SK-N-SH (cell line): ENCODE measurements around the gene DNAJC1. TPM values are rescaled to one million over a fixed set of nuclear protein-coding genes. Genes with fewer than 3 reads are reported as not detected.

Experiments used
- CTCF ChIA-PET: fragments of 300-600, 350-600 bp; formaldehyde crosslinking; extraction: SDS; loops from one replicate; lab custom pipeline; 2021; lab: Yijun Ruan, JAX
- POLR2A ChIA-PET: fragments of 350-600 bp; sonication (Branson Sonifier 250); formaldehyde crosslinking; extraction: SDS; loops from one replicate; lab custom pipeline; 2020; ENCODE audit warnings: antibody characterized with exemption, inconsistent platforms; lab: Yijun Ruan, JAX
- DNase-seq: peaks from one replicate; pipeline ENCODE4 v3.0.0; 2012
- H2AFZ ChIP-seq: fragments of 200-600 bp; sonication (generic); 2 replicates; pipeline ENCODE4 v1.8.1; 2016; ENCODE audit warnings: antibody characterized with exemption, mild to moderate bottlenecking, low read depth
- H3F3A ChIP-seq: fragments of 200-600 bp; sonication (generic); replicated peaks from 2 replicates; pipeline ENCODE3; 2016; ENCODE audit warnings: antibody characterized with exemption, mild to moderate bottlenecking; ENCODE audit not compliant: insufficient read depth
- H3K27ac ChIP-seq, 2 experiments: fragments of 200-500 bp in 1 of 2; fragments of 200-600 bp in 1 of 2; sonication (Bioruptor generic) in 1 of 2; sonication (generic), shearing (Covaris generic) in 1 of 2; 2 replicates each; pipeline versions ENCODE4 v1.5.1 to v1.6.1; 2014 to 2016; ENCODE audit warnings: low read depth in 2 of 2, inconsistent platforms in 1 of 2, low read length in 1 of 2, mild to moderate bottlenecking in 1 of 2, mixed read lengths in 1 of 2
- H3K27me3 ChIP-seq: fragments of 200-600 bp; sonication (generic), shearing (Covaris generic); 2 replicates; pipeline ENCODE4 v1.6.1; 2016; ENCODE audit warnings: mixed run types; ENCODE audit not compliant: insufficient read depth
- H3K36me3 ChIP-seq, 2 experiments: fragments of 200-500 bp in 1 of 2; fragments of 200-600 bp in 1 of 2; sonication (Bioruptor generic) in 1 of 2; sonication (generic) in 1 of 2; replicated peaks in 1 of 2; 2 replicates each; pipeline versions ENCODE3 to v1.5.1; 2014 to 2016; ENCODE audit warnings: low read length in 1 of 2, mild to moderate bottlenecking in 1 of 2; ENCODE audit not compliant: insufficient read depth in 2 of 2, control insufficient read depth in 1 of 2
- H3K4me1 ChIP-seq, 2 experiments: fragments of 200-500 bp in 1 of 2; fragments of 200-600 bp in 1 of 2; sonication (Bioruptor generic) in 1 of 2; sonication (generic), shearing (Covaris generic) in 1 of 2; 2 replicates each; pipeline versions ENCODE4 v1.5.1 to v1.6.1; 2014 to 2016; ENCODE audit warnings: low read depth in 1 of 2, low read length in 1 of 2, mixed run types in 1 of 2; ENCODE audit not compliant: insufficient read depth in 2 of 2, control insufficient read depth in 1 of 2
- H3K4me2 ChIP-seq: fragments of 200-600 bp; sonication (generic), shearing (Covaris generic); 2 replicates; pipeline ENCODE4 v1.6.1; 2017; ENCODE audit warnings: mixed run types
- H3K4me3 ChIP-seq, 2 experiments: fragments of 200-500 bp in 1 of 2; fragments of 200-600 bp in 1 of 2; sonication (Bioruptor generic) in 1 of 2; sonication (generic), shearing (Covaris generic) in 1 of 2; 2 replicates each; pipeline versions ENCODE4 v1.5.1 to v1.8.1; 2014 to 2016; ENCODE audit warnings: low read depth in 2 of 2, inconsistent platforms in 1 of 2, low read length in 1 of 2, mild to moderate bottlenecking in 1 of 2, mixed read lengths in 1 of 2, moderate library complexity in 1 of 2
- H3K79me2 ChIP-seq: fragments of 200-600 bp; sonication (generic); 2 replicates; pipeline ENCODE4 v1.8.1; 2017; ENCODE audit warnings: mild to moderate bottlenecking; ENCODE audit not compliant: insufficient read depth
- H3K9ac ChIP-seq: fragments of 200-600 bp; sonication (generic); 2 replicates; pipeline ENCODE4 v1.6.1; 2017; ENCODE audit warnings: mixed run types
- H3K9me2 ChIP-seq: fragments of 200-600 bp; sonication (generic); 2 replicates; pipeline ENCODE4 v1.6.1; 2017; ENCODE audit warnings: mixed run types
- H3K9me3 ChIP-seq: fragments of 200-600 bp; sonication (generic); 2 replicates; pipeline ENCODE4 v1.6.1; 2017; ENCODE audit warnings: mixed run types, mild to moderate bottlenecking, moderate library complexity
- H4K20me1 ChIP-seq: fragments of 200-600 bp; sonication (generic); 2 replicates; pipeline ENCODE4 v1.6.1; 2017; ENCODE audit warnings: mild to moderate bottlenecking, mixed run types; ENCODE audit not compliant: insufficient read depth
- CHD2 ChIP-seq: fragments of 150-350 bp; IDR thresholded peaks from 2 replicates; pipeline ENCODE4 v1.6.1; 2018; ENCODE audit warnings: low read length; ENCODE audit not compliant: partially characterized antibody
- EP300 ChIP-seq, 2 experiments: IDR thresholded peaks; 2 replicates each; pipeline versions ENCODE4 v1.4.0 to v1.6.1; 2012; ENCODE audit warnings: borderline replicate concordance in 1 of 2, low read depth in 1 of 2, low read length in 1 of 2
- FOSL2 ChIP-seq: IDR thresholded peaks from 2 replicates; pipeline ENCODE4 v1.4.0; 2012; ENCODE audit warnings: low read depth, mild to moderate bottlenecking, moderate library complexity, borderline replicate concordance
- FOXJ3 ChIP-seq: sonication (generic); formaldehyde crosslinking; IDR thresholded peaks from 2 replicates; pipeline ENCODE4 v1.5.1; 2020; ENCODE audit warnings: mild to moderate bottlenecking, missing genetic modification reagents
- GATA2 ChIP-seq: sonication (generic); formaldehyde crosslinking; IDR thresholded peaks from 2 replicates; pipeline ENCODE4 v1.5.0; 2020; ENCODE audit warnings: mild to moderate bottlenecking, missing genetic modification reagents
- MAX ChIP-seq: IDR thresholded peaks from 2 replicates; pipeline ENCODE4 v1.4.0; 2012; ENCODE audit warnings: low read depth
- MEF2A ChIP-seq: IDR thresholded peaks from 2 replicates; pipeline ENCODE4 v1.4.0; 2012; ENCODE audit warnings: low read depth, borderline replicate concordance
- MXI1 ChIP-seq: IDR thresholded peaks from 2 replicates; pipeline ENCODE4 v1.6.1; 2012; ENCODE audit warnings: mild to moderate bottlenecking, low read depth, low read length, improper control_type of control experiment
- NFIC ChIP-seq: IDR thresholded peaks from 2 replicates; pipeline ENCODE4 v1.4.0; 2012; ENCODE audit warnings: borderline replicate concordance
- NRF1 ChIP-seq: IDR thresholded peaks from 2 replicates; pipeline ENCODE4 v1.6.1; 2012; ENCODE audit warnings: low read depth, mild to moderate bottlenecking, low read length
- RAD21 ChIP-seq: IDR thresholded peaks from 2 replicates; pipeline ENCODE4 v1.6.1; 2012; ENCODE audit warnings: mild to moderate bottlenecking, low read length
- RXRA ChIP-seq: IDR thresholded peaks from 2 replicates; pipeline ENCODE4 v1.4.0; 2012; ENCODE audit warnings: low read depth, mild to moderate bottlenecking, borderline replicate concordance
- TAF1 ChIP-seq: IDR thresholded peaks from 2 replicates; pipeline ENCODE4 v1.6.1; 2012; ENCODE audit warnings: low read depth, mild to moderate bottlenecking, low read length, moderate library complexity, borderline replicate concordance
- TCF12 ChIP-seq: IDR thresholded peaks from 2 replicates; pipeline ENCODE4 v1.4.0; 2012
- TEAD4 ChIP-seq: IDR thresholded peaks from 2 replicates; pipeline ENCODE4 v1.4.0; 2012; ENCODE audit warnings: mild to moderate bottlenecking, borderline replicate concordance; ENCODE audit not compliant: insufficient read depth
- USF1 ChIP-seq: IDR thresholded peaks from 2 replicates; pipeline ENCODE4 v1.4.0; 2012; ENCODE audit warnings: low read depth, borderline replicate concordance
- USF2 ChIP-seq: fragments of 150-350 bp; IDR thresholded peaks from 2 replicates; pipeline ENCODE4 v1.6.1; 2017; ENCODE audit warnings: antibody characterized with exemption, low read length, low read depth, borderline replicate concordance
- YY1 ChIP-seq: IDR thresholded peaks from 2 replicates; pipeline ENCODE4 v1.4.0; 2012; ENCODE audit warnings: low read depth, mild to moderate bottlenecking
- WGBS: methylation state at CpG from one replicate; pipeline ENCODE4 v1.1.6; 2017; ENCODE audit warnings: low lambda C conversion rate; 5-methylcytosine and 5-hydroxymethylcytosine counted together
- polyA plus RNA-seq, 3 experiments: library from polyadenylated mRNA; depleted of rRNA; stranded (reverse); fragments of >200 nt; gene quantifications; 2 replicates each; pipeline ENCODE4 v1.2.3, GENCODE V29; 2012
- TF ChIP-seq, protein P1 (sequence below): IDR thresholded peaks from 2 replicates; pipeline ENCODE4; 2012
- TF ChIP-seq, protein P2 (sequence below): IDR thresholded peaks from 2 replicates; pipeline ENCODE4 v1.6.1; 2012; ENCODE audit warnings: mild to moderate bottlenecking, low read depth, low read length, moderate library complexity

Gene DNAJC1
- polyA plus RNA-seq, 1 of the 3 experiments (the other 2 are of a cell fraction) = 9.3 TPM

GRCh38 chr10:21910798-21911197, 92.7 kb downstream of the DNAJC1 start (continued):
- no peak for TF ChIP-seq USF1
- TF ChIP-seq EP300 (IDR thresholded peaks at IDR 0.05; ENCODE audit: borderline replicate concordance in 1 of 2, low read depth in 1 of 2, low read length in 1 of 2) = no peak
- no peak for TF ChIP-seq FOXJ3 (CRISPR knock-in tag)
- no peak for TF ChIP-seq MAX
- no peak for TF ChIP-seq GATA2

DNA sequence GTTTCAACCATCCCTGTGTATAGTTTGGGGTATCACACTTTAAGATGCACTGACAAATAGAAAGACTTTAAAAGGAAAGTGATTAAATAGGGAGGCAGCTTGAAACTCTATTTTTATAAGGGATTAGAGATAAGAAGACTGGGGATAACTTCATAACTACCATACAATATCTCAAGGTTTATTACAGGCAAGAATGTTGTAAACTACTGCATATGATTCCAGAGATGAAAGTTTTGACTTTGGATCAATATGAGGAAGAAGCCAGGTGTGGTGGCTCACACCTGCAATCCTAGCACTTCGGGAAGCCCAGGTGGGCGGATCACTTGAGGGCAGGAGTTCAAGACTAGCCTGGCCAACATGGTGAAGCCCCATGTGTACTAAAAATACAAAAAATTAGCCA, 96.1 kb downstream of the DNAJC1 start:
- TF ChIP-seq RAD21 (no peak), TEAD4 (no peak), MXI1 (no peak), MEF2A (no peak), FOXJ3 (CRISPR knock-in tag) (no peak), FOSL2 (no peak), TAF1 (no peak)
- TF ChIP-seq, protein P1, sequence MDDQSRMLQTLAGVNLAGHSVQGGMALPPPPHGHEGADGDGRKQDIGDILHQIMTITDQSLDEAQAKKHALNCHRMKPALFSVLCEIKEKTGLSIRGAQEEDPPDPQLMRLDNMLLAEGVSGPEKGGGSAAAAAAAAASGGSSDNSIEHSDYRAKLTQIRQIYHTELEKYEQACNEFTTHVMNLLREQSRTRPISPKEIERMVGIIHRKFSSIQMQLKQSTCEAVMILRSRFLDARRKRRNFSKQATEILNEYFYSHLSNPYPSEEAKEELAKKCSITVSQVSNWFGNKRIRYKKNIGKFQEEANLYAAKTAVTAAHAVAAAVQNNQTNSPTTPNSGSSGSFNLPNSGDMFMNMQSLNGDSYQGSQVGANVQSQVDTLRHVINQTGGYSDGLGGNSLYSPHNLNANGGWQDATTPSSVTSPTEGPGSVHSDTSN = no peak
- TF ChIP-seq, all 33 proteins: peak for 0
- DNase-seq = no peak
- Histone ChIP-seq H3K27ac (no peak overlapping the region), H3K4me1 (no peaks in the 10 kb centered on the region; a peak in 1 of 4 replicates), H3K9me2 (no peaks in the 10 kb centered on the region), H3K9me3 (no peaks in the 10 kb centered on the region), H3K79me2 (no peaks in the 10 kb centered on the region), H3K4me3 (no peak overlapping the region), H3K9ac (no peak overlapping the region), H3K36me3 (peaks cover 0 to 8% of the 10 kb centered on the region in 2 experiments), H4K20me1 (no peaks in the 10 kb centered on the region), H3K4me2 (no peak overlapping the region), H2AFZ (no peak overlapping the region), H3F3A (no peaks in the 10 kb centered on the region), H3K27me3 (no peaks in the 10 kb centered on the region)
- WGBS = 92% methylated on average over 2 of the region's 2 CpGs
- CTCF ChIA-PET = no interaction called here
- POLR2A ChIA-PET = no interaction called here

- H3K4me2 ChIP-seq = no peak overlapping the region
- H3K79me2 ChIP-seq = no peaks in the 10 kb centered on the region
- ChIA-PET POLR2A (no interaction called here), CTCF (no interaction called here)
- H3K9ac ChIP-seq = no peak overlapping the region
- no peak overlapping the region for H3K27ac ChIP-seq
- H3K9me2 ChIP-seq = no peaks in the 10 kb centered on the region
- no peak overlapping the region for H3K4me3 ChIP-seq
- no peak for DNase-seq
- peaks cover 0 to 12% of the 10 kb centered on the region in 2 experiments for H3K36me3 ChIP-seq
- no peaks in the 10 kb centered on the region for H3K27me3 ChIP-seq
- no peaks in the 10 kb centered on the region for H3K9me3 ChIP-seq
- H2AFZ ChIP-seq = no peak overlapping the region
- no peaks in the 10 kb centered on the region for H3K4me1 ChIP-seq
- H4K20me1 ChIP-seq = no peaks in the 10 kb centered on the region
- WGBS = 96% methylated on average over 2 of the region's 2 CpGs
- H3F3A ChIP-seq = no peaks in the 10 kb centered on the region
- no peak for TF ChIP-seq YY1
- TF ChIP-seq CHD2 = no peak
- TF ChIP-seq FOSL2 = no peak
- no peak for TF ChIP-seq RAD21
- no peak for TF ChIP-seq MAX
- TF ChIP-seq MEF2A = no peak
- TF ChIP-seq TCF12 = no peak
- TF ChIP-seq, protein P2, sequence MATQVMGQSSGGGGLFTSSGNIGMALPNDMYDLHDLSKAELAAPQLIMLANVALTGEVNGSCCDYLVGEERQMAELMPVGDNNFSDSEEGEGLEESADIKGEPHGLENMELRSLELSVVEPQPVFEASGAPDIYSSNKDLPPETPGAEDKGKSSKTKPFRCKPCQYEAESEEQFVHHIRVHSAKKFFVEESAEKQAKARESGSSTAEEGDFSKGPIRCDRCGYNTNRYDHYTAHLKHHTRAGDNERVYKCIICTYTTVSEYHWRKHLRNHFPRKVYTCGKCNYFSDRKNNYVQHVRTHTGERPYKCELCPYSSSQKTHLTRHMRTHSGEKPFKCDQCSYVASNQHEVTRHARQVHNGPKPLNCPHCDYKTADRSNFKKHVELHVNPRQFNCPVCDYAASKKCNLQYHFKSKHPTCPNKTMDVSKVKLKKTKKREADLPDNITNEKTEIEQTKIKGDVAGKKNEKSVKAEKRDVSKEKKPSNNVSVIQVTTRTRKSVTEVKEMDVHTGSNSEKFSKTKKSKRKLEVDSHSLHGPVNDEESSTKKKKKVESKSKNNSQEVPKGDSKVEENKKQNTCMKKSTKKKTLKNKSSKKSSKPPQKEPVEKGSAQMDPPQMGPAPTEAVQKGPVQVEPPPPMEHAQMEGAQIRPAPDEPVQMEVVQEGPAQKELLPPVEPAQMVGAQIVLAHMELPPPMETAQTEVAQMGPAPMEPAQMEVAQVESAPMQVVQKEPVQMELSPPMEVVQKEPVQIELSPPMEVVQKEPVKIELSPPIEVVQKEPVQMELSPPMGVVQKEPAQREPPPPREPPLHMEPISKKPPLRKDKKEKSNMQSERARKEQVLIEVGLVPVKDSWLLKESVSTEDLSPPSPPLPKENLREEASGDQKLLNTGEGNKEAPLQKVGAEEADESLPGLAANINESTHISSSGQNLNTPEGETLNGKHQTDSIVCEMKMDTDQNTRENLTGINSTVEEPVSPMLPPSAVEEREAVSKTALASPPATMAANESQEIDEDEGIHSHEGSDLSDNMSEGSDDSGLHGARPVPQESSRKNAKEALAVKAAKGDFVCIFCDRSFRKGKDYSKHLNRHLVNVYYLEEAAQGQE = no peak
- no peak for TF ChIP-seq NRF1
- TF ChIP-seq NFIC = no peak
- TF ChIP-seq USF2 = no peak
- TF ChIP-seq RXRA = no peak
Measured at GRCh38 chr10:21904930-21905329, 98.6 kb downstream of the DNAJC1 start.
